AG08396 (cell line): ENCODE measurements around the gene KMO.

Experiments used
- DNase-seq: peaks from one replicate; pipeline ENCODE4 v3.0.0; 2012; ENCODE audit warnings: low spot score, mixed read lengths

Gene KMO

DNA sequence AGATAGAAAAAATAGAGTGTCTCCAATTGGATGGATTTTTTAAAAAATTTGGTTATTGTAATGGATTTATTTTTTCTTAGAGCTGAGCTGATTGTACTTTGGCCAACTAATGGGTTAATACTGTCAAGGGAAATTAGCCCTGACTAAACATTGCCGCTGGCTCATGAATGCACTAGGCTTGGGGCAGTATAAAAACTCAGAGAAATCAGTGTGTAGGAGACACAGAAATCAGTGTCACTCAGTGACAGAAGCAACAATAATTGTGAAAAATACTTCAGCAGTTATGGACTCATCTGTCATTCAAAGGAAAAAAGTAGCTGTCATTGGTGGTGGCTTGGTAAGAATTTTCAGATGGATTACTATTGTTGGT lies at the start of gene KMO:
TSS of gene KMO (plus strand) at position 217 of the 370 bp plus-strand sequence. CDS start at position 284, 67 bp downstream.
- no peak for DNase-seq

DNA sequence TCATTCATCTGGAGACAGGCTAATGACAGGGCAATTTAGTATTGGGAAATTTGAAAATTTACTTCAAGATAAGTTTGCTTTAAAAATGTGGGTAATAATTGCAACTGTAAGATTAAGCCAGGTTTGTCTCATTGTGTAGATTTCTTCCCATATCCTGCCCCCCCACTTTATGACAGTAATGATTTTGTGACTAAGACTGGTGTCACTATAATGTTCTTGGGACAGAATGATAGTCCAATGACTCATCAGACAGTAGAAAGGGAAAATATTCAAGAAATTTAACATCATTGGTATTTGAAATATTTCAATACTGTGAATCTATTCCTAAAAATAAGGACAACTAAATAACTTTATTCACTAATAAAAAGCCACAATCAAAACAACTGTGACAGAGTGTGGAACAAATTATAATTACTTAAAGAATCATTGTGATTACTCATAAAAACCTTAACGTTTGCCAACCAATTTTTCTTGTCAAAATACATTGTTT lies 49.4 kb upstream of the KMO start:
- peak; percentile 33 for DNase-seq

DNA sequence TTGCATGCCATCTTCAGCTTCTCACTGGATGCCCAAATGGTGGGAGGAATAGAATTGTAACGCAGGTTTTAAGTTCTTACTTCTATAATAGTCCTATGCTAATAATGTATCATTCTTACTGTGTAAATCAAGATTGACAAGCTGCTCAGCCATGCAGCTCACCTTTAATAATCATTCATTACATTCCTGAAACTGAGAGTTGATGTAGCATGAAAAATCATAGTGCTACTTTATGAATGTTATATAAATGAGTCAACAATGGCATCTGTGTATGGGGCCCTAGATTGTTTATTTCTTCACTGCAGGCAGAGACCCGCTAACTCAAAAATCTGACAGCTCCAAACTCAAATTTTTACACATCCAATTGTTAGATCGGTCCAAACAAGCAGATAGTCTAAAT lies 47.0 kb upstream of the KMO start:
- DNase-seq = no peak

DNA sequence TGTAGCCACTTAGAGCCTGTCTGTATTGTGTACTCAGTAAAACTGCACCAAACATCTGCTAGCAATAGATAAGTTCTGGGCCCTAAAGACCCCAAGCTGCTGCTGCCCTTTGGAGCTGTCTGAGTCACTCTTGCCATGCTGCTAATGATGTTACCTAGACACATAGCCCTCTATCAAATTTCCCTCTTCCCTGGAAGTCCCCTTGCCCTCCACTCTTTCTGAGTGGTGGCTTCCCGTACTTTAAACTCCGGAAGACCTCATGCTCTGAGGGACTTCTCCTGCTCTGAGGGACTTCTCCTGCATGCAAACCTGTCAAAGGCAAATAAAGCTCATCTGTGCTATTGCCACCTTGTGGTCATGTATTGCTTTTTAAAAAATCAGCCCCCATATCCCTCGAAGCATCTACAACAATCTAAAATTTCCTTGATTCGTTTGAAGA lies 46.6 kb upstream of the KMO start:
- DNase-seq = no peak

DNA sequence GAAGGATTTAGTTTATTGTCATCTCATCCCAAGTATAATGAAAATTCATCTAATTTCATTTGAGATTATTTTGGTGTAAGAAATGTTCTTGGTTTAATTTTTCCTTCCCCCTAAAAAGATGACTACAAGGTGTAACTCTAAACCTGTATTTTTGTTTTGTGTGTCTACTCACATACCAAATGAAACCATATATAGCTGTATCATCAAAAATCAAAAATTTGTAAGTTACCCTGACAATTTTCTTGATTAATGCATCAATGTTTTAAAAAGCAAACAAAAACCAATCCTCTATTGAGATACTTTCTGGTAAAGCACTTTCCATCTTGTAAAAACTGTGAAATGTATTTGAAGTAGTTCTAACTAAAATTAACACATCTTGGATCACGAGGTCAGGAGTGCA lies 43.4 kb upstream of the KMO start:
- DNase-seq = no peak

DNA sequence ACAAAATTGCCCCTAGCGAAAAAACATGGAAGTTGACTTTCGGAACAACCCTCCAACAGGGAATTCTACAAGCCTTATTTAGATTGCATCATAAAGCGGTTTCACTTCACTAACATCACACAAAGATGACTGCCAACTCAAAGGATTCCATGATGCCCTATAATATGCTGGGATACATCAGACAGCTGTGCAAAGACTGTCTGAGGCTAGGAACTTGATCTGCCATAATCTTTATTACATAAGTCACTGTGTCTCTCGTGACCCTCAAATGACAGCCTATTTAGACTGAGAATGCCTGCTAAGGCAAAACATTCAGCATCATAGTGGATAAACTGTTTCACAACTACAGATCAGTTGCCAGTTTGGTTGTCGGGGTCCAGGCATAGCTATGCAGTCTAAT lies 36.4 kb upstream of the KMO start:
- DNase-seq = no peak

DNA sequence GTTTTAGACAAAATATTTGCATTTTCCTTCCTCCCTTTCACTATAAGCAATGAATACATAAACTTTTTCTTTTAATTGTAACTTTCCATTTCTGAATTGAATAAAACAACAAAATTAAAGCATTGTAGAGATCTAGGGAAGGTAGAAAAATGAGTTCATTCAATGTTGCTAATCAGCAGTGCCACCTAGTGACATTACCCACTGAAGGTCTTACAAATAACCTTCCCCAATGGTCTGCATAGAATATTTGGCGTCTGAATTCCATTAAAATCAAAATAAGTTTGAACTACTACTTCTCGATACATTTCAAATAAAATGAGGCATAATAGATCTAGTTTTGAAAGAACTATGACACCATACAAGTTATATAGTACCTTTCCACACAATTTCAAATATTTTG lies 32.3 kb upstream of the KMO start:
- DNase-seq = peak; percentile 14

DNA sequence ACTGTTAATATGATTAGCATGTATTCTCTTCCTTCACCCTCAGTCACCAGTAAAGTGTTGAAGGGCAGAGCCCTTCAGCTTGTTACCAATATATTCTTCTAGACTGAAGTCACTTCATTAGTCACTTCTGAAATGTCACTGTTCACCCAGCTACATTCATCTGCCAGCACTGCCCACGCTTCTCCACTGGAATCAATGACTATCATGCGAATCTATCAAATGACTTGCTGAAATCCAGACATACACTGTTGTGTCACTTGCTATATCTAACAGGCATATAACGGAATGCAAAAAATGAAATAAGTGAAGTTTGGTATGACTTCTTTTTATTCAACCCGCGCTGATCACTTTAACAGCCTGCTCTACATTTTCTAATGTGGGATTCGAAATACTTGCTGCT lies 28.7 kb upstream of the KMO start:
- DNase-seq = no peak

DNA sequence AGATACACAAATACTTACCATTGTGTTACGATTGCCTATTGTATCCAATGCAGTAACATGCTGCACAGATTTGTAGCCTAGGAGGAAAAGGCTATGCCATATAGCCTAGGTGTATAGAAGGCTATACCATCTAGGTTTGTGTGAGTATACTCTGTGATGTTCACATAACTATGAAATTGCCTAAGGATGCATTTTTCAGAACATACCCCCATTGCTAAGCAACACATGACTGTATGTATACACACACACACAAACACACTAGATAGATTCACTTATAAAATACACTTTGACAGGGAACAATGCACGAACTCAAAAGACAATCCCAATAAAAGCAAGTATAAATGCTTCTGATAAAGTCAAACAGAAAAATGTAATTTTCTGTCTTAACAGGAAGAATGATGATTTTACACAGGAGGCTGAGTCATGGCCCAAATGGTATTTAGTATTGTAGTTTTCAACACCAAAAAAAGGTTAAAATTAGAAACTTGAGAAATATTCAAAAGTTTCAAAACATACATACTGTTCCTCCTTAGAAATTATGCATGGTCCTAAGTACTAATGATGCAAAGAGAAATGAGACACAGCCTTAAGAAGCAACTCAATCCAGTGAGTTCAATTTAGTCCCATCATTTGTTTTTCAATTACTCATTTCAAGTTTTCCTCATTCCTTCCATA lies 24.9 kb upstream of the KMO start:
- no peak for DNase-seq

DNA sequence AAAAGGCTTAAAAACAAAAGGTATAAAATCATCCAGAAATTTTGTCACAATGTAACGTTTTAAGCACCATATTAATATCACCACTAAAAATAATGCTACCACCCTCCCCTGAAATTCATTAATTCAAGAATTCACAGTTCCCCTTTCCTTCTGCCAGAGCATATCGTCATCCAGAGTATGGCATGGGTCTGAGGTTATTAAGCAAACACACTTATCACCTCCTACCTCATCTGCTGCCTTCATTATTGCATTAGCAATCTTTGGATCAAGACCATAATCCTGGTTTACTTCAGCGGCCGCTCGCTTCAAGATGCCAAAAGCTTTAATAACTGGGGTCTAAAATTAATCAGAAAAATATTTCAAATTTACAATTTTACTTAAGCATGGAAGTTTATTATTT lies 18.8 kb upstream of the KMO start:
- DNase-seq = no peak

DNA sequence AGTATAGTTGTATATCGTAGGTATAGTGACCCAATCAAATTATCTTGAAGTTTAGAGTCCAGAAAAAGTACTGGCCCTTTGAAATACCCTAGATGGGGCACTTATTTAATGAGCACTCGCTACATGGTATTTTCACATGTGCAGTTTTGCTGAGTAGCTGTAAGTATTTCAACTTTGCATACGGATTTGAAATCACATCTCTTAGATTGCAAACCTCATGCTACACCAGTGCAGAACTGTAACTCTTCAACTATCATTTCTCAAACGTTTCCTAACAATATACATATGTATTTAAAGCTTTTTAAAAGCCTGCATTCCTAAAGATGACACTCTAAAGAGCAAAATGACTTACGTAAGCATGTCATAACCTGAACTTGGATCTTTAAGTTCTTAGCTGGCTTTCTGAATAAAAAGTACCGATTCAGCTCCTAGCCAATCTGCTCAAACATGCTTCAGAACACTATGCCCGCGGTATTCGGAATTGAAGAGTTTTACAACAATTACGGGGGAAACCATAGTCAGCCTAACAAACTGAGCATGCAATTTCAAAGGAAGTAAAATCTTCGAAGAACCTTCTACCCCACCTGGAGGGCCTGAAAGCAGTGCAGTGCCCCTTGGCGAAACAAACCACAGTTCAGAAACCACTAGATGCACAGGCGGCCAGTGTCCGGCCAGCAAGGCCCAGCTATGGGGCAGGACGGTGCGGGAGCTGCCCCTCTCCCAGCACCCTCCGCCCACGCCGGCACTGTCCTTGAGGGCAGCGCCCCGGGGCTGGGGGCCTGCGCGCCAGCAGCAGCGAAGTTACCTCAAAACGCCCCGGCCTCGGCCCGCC lies 13.5 kb upstream of the KMO start:
- DNase-seq = peak; percentile 20

DNA sequence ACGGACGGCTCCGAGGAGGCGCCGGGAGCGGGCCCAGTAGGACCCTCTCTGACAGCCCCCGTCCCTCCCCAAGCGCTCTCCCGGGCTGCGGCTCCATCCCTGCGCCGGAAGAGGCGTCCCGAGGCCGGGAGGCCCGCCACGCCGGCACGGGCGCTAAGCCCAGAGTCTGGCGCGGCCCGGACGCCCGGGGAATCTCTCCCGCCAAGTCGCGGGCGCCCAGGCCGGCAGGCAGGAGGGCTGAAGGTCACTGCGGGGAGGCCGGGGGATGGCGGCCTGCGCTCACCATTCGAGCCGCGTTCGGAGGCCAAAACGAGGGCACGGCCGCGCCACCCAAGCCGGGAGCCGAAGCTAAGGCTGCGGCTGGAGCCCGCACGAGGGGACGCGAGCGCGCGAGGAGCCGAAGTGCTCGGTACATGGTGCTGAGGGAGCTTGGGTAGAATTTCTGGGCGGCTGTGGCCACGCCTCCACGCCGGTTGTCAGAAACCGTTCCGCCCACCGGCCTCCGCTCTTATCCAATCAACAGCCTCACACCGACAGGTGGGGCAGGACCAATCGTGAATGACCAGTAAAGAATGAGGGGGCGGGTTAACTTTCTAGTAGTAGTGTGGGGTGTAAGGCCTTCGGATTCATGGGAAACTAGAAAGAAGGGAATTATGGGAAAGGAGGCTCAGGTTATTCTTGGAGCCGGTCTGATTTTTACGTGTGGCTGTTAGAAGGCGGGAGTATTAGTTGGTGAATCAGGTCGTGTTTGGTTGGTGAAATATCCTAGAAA lies 12.7 kb upstream of the KMO start, which contains the start of gene FH:
TSS of gene FH (minus strand) at position 448 of the 772 bp plus-strand sequence. CDS start at position 415, 33 bp downstream.
- peak; percentile 93 for DNase-seq

DNA sequence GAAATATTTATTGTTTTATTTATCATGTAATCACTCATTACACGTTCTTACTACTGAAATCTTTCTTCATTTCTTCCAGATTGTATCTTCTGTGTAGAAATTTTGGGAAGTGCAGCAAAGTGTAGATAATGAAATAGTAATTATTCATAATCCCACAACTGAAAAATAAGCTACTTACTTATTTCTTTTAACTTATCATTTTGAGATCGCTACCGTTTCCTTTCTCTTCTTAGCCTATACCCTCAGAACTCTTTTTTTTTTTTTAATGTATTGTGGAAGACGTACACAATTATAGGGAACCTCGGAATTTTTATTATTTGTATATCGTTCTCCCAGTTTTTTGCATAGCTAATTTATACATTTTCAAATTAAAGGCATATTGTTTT lies 12.1 kb upstream of the KMO start:
- DNase-seq = no peak

DNA sequence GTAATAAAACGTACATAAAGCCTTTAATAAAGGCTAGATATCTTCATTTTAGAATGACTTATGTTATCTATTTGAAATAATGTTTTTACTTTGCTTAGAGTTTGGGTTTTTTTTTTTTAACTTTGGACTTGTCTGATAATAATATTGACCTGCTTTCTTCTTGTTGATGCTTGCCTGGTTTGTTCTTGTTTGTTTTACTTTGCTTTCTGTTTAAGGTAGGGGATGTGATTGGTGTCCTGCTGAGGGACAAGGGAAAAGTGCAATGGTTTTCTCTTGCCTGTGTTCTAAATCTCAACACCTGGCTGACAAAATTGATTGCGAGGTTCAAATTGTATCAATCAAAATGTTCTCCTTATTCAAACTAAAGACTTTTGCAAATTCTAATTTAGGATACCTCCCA lies 10.5 kb upstream of the KMO start:
- no peak for DNase-seq

DNA sequence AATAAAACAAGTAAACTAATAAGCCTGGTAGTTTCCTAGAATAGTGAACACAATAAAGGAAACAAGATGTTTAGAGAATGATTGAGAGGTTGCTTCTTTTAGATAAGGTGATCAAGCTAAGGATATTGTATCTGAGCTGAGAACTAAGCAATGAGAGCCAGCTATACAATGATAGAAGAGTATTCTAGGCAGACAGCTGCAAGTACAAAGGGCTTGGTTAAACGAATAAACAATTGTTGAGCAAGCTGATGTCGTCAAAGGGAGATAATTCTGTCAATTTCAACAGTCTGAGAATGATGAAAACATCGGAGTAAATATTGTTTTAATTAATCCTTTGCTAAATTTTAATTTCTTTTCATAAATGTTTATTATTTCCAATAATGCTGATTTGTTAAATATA lies 7.2 kb upstream of the KMO start:
- DNase-seq = no peak

DNA sequence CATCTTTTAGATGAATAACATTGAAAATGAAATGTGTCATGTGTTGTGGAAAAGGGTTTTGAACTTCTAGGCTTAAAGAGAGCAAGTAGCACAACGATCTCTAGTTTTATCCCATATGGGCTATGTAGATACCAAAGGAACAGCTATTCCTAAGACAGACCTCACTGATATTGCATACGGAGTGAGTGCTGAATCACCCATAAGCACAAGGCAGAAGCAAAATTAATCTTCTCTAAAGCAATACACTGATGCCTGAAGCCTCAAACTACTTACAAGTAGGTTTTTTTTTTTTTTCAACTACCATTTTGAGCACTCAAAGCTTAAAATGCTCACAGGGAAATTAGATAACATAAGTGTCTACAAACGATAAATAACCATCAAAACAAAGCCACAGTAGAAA lies 5.0 kb upstream of the KMO start:
- no peak for DNase-seq

DNA sequence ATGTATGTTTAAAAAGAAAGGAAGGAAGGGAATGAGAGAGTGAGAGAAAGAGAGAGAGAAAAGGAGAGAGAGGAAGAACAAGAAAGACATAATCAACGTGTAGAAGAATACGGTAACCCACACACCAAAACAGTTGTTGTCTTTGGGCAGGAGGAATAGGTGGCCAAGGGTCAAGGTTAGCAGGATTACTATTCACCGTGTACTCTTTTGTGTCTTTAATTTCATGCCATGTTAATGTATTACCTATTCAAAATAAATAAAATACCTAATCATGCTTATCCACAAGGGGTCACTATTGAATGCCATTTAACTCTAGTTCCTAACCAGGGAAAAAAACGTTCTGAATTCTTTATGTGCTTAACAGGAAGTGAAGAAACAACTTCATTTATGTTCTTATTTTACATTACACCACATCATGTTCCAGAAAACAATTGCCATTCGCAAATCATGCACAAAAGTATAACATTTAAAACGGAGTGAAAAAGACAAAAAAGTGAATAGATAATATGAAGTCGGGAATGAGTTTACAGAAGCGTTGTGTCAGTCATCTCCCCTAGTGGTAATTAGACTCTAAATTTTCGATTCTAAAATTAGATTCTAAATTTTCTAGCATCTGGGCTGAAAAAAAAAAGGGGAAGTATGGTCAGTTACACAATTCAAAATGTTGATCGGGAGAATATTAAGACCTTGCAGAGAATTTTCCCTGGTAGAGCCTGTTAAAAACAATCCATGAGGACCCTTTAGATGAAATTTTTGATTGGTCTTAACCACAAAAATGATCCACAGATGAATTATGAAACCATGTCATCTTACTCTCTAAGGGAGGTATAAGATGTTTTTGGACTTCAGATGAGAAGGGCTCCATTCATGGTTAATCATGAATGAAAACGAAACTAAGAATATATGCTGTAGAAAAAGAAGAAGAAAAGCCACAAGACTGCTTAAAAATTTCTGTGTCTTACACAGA lies 700 bp upstream of the KMO start:
- DNase-seq = peak; percentile 31

DNA sequence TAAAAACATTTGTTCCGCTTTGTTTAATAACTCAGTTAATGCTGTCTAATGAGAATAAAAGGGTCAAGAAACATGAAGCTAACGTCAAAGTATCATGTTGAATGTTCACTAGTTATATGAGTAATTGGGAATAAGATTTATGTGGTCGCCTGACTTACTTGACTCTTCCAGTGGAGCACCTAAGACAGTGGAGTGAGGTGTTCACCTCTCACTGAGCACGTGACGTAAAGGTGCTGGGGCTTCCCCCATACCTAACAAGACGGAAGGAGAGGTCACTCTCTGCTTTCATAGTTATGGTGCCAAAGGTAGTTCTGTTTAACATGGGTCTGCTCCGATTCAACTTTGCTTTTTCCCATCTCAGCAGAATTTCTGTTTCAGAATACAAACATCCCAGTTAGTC lies 686 bp downstream of the KMO start:
- no peak for DNase-seq

DNA sequence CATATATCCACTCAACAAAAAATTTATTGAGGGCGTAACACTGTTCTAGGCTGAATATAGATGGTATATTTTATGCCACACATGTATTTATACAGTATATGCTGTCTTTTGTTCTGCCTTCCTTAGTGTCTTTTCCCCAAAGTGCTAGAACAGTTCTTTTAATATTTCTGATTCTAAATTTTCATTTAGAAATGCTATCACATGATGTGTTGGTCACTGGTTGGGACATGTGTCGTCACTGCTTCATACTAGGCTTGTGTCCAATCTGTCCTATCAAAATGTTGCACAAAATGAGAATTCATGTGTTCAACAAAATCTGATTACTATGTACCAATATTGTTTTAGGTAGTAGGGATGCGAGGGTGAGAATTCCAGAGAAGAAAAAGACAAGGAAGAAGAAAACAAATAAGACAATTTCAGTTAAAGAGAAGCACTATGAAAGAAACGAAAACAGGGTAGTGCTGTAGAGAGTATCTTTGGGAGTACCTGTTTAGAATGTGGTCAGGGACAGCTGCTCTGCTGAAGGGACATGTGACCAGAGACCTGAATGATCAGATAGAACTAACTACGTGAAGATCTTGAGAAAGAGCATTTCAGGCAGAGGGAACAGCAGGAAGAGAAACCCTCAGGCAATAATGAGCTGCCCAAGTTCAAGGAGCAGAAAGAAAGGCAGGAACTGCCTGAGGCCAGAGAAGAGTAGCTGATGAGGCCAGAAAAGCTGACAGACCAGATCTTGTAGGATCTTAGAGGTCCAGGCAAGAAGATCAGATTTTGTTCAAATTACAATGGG lies 1.3 kb downstream of the KMO start:
- DNase-seq = no peak

DNA sequence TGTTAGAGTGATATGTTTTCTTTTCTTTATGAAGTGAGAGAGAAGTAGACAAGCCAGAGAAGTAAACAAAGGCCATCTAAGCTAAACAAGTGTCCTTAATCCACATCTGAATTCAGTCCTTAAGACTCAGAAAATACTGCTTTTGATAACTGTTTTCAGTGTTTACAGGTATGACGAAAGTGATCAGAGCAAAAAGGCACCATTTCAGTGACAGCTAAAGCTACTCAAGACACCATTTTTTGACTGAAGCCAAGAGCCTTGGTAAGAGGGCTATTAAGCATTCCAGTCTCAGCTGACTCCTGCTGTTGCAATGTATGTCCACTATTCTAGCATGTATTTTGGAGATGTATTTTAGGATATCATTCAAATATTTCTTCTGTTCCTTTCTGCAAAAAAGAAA lies 4.1 kb downstream of the KMO start:
- DNase-seq = no peak

DNA sequence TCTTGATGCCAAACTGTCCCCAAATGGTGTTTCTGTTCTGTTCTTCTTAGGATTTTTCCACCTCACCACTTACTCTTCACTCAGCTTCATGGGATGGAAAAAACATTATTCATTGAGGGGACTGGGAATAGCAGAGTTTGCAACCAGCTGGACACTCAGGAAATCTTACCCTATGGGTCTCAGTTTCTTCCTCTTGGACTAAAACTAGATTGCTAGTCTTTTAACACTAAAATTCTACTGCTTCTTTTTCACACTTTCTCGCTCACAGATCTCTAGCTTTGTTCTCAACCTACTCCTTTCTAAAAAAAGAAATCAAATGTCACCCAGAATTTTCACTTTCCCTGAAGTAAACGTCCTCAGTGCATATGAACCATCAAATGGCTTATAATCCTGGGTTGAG lies 4.8 kb downstream of the KMO start:
- DNase-seq = no peak
